ENCODE results near the gene CERT1.
A peak's percentile ranks its signal among the peaks of the same experiment; 100 is the strongest.

CERT1 gene

DNA sequence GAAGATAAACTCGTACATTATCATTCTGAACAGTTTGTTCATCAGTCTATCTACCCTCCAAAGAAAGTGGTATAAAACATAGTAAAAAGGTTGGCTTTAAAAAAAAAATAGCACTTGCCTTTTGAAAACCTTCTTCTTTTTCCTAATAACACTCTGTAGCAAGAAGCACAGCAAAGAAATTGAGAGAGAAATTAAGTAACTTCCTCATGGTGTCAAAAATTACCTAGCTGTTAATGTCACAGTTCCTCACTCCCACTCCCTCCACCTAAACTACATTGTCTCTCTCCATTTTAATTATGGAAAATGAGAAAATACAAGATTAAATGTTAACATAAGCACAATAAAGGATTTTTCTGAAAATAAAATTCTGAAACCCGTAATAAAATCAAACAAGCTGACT lies 72.2 kb downstream of the CERT1 start:
- DNase-seq (ENCODE audit: low read depth): no peak
- TF ChIP-seq CTCF (conservative IDR thresholded peaks at IDR 0.05; ENCODE audit: control insufficient read depth, insufficient read depth, low read depth, low read length): no peak
- no peak overlapping the region for H3K4me3 ChIP-seq (ENCODE audit: control insufficient read depth, low read depth, low read length)

- DNase-seq (ENCODE audit: low read depth): no peak
- H3K4me3 ChIP-seq (ENCODE audit: control insufficient read depth, low read depth, low read length): no peak overlapping the region
- TF ChIP-seq CTCF (conservative IDR thresholded peaks at IDR 0.05; ENCODE audit: control insufficient read depth, insufficient read depth, low read depth, low read length): peak; percentile 5
Observed at GRCh38 chr5:75438722-75439121, 72.7 kb downstream of the CERT1 start.

GRCh38 chr5:75435096-75435495 lies 76.3 kb downstream of the CERT1 start:
- TF ChIP-seq CTCF (conservative IDR thresholded peaks at IDR 0.05; ENCODE audit: control insufficient read depth, insufficient read depth, low read depth, low read length): no peak
- DNase-seq (ENCODE audit: low read depth): peak; percentile 15

GRCh38 chr5:75433814-75434506 lies 77.5 kb downstream of the CERT1 start:
- DNase-seq (ENCODE audit: low read depth): peak; percentile 65
- no peak overlapping the region for H3K4me3 ChIP-seq (ENCODE audit: control insufficient read depth, low read depth, low read length)
- TF ChIP-seq CTCF (conservative IDR thresholded peaks at IDR 0.05; ENCODE audit: control insufficient read depth, insufficient read depth, low read depth, low read length): no peak

More at GRCh38 chr5:75435096-75435495, 76.3 kb downstream of the CERT1 start:
- H3K4me3 ChIP-seq (ENCODE audit: control insufficient read depth, low read depth, low read length): no peak overlapping the region

GRCh38 chr5:75414241-75414640 lies 97.2 kb downstream of the CERT1 start:
- TF ChIP-seq CTCF (conservative IDR thresholded peaks at IDR 0.05; ENCODE audit: control insufficient read depth, insufficient read depth, low read depth, low read length): no peak
- DNase-seq (ENCODE audit: low read depth): no peak
- no peak overlapping the region for H3K4me3 ChIP-seq (ENCODE audit: control insufficient read depth, low read depth, low read length)

DNA sequence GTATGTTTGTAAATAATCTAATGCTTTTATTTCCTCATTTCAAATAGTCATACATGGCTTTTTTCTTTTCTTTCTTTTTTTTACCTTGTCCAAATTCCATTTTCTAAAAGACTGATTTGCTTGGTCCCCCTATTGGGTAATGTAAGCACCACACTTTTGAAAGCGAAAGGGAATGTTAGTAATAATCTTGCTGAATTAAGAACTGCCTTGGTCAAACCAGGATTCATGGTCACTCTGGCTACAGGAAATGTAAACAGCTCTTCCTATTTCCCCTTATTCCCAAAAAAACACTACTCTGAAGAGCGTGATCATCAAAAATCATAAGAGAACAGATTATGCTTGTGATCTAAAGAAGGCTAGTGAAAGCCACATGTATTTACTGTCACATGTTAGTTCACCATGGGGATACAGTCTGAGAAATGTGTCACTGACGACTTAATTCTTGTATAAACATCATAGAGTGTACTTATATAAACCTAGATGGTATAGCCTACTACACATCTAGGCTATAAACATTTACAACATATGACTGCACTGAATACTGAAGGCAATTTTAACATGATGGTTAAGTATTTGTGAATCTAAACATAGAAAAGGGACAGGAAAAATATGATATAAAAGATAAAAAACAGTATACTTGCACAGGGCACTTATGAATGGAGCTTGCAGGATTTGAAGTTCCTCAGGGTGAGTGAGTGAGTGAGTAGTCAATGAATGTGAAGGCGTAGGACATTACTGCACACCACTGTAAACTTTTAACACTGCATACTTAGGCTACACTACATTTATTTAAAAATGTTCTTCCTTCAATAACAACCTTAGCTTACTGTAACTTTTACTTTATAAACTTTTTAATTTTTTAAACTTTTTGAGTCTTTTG lies 99.1 kb downstream of the CERT1 start:
- no peak overlapping the region for H3K4me3 ChIP-seq (ENCODE audit: control insufficient read depth, low read depth, low read length)
- peak; percentile 88 for DNase-seq (ENCODE audit: low read depth)
- peak; percentile 31 for TF ChIP-seq CTCF (conservative IDR thresholded peaks at IDR 0.05; ENCODE audit: control insufficient read depth, insufficient read depth, low read depth, low read length)

All from fibroblast of mammary gland (primary cell).